Inflammatory macrophage treated with lipopolysaccharide for 1 hour (primary cell): ENCODE results near the gene COX11.
A peak's percentile ranks its signal among the peaks of the same experiment; 100 is the strongest.

ENCODE experiments used
- DNase-seq, 2 donors: peaks; one replicate each; pipeline ENCODE4 v3.0.0-alpha.2; 2020 to 2022

COX11 gene

DNA sequence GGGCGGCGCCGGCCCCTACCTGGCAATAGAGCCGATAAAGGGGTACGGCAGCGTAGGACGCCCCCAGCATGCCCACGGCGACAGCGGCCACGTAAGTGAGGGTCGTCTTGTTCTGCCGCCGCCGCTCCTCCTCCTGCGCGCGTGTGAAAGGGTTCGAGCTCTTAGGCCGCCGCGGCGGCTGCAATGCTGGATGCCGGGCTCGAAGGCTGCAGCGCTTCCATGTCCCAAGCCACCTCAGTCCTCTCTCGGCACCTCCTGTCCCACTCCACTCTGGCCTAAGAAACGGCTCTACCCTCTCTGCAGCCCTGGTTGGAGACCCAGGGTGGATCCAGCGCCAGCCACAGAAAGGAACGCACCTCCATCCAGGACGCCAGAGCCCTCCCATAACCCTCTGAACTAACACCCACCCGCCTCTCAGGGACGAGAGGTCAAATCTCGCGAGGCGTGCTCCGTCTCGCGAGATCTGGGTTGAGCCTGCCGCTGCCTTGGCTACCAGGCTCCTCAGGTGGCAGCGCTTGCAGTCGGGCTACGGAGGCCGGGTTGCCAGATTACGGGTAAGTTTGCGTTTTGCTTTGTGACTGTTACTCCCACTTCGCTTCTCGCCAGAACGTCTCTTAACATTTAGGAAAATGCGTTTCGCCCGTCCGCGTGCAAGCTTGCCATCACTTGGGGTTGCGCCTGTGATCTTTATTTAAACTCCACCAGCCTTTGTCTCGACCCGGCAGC lies at the start of gene COX11, which contains the start of gene STXBP4:
TSS of gene COX11 (minus strand) at position 393 of the 726 bp plus-strand sequence. CDS start at position 385, 8 bp downstream.
TSS of gene STXBP4 (plus strand) at position 504 of the 726 bp plus-strand sequence. CDS start 17,455 bp downstream, outside the sequence.
- peak; percentile 93 to 97 for DNase-seq

DNA sequence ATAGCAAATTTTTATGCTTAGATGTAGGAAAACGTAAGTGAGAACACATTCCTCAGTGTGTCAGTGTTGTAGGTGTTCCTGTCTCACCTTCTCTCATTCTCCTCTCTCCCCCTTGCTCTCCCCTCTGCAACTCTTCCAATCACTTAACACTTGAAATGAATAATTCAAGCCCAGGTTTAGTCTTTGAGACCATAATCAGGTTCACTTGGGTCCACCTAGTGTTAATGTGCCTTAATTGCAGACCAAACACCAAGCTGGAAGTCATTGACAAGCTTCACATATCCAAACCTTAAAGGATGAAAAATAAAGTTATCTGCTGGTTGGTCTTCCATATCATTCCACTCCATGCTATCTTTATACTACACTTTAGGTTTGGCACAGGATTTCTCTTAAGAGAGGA lies 37.1 kb upstream of the COX11 start:
- peak; percentile 7 to 48 for DNase-seq

GRCh38 chr17:55004484-55004883 lies 36.0 kb upstream of the COX11 start:
- DNase-seq = no peak

GRCh38 chr17:55002458-55002857 lies 34.0 kb upstream of the COX11 start:
- no peak for DNase-seq

DNA sequence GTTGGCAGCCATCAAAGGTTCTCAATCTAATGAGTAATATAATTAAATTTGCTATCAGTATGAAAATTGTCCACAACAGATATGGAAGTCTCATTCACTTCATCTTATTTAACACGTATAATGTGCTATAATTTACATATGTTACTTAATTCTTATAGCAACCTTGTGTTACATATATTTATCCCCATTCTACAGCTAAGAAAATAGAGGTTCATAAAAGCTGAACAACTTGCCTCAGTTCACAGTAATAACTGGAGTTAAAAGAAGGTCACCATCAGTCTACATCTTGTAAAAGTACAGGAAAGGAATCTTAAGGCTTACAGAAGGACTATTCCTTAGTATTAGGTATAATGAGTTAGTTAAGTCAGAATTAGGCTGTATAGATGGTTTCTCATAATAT lies 28.0 kb upstream of the COX11 start:
- DNase-seq = no peak

- DNase-seq = peak; percentile 11 to 72
Measured at GRCh38 chr17:54992797-54993639, 24.6 kb upstream of the COX11 start.

- DNase-seq = no peak
Measured at GRCh38 chr17:54991567-54991966, 23.1 kb upstream of the COX11 start.

GRCh38 chr17:54990118-54990517 lies 21.7 kb upstream of the COX11 start:
- DNase-seq = no peak

DNA sequence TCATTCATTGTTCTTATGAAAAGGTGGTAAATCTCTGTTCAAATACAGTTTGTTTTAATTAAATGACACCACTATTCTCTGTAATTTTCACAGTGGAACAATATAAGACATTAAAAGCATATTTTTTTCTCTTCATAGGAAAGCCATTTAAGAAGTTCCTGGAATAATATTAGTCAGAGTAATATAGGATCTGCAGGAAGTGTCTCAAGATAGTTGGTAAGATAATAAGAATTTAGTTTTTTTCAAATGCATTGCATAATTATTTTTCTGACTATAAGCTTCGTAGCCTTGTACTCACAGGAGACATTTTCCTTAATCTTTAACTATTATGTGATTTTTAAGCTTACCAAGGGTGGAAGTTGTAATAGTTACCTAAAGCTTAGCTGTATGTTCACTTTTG lies 17.0 kb upstream of the COX11 start:
- DNase-seq = no peak

GRCh38 chr17:54983260-54983659 lies 14.8 kb upstream of the COX11 start:
- no peak for DNase-seq

DNA sequence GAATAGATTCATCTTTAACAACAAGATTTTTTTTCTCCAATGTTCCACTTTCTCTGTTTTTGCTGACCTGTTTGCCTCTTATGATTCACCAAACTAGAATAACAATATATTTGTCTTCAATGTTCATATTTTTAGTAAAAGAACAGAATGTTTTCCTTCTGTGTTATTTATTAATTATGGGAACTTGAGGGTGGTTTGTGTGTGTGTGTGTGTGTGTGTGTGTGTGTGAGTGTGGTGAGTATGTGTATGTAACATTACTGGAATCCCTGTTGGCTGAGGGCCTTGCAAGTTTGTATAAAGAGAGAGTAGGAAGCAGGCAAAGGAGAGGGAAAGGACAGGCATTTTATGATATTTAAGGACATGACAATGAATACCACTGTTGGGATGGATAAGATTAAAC lies 13.9 kb upstream of the COX11 start:
- DNase-seq = no peak

DNA sequence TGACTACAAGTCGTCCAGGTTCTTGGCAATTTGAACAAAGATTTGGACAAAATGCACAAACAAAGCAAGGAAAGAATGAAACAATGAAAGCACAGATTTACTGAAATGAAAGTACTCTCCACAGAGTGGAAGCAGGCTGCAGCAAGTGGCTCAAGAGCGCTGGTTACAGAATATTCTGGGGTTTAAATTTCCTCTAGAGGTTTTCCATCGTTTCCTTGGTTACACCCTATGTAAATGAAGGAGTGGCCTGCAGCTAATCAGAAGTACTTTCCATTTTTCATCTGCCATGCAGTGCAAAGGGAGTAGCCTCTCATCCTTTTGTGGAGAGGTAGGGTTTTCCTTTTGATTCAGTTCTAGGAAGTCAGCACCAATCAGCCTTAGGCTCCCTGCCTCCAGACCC lies 11.9 kb upstream of the COX11 start:
- DNase-seq = no peak

GRCh38 chr17:54979657-54980056 lies 11.2 kb upstream of the COX11 start:
- no peak for DNase-seq

GRCh38 chr17:54977744-54978143 lies 9.3 kb upstream of the COX11 start:
- no peak for DNase-seq

DNA sequence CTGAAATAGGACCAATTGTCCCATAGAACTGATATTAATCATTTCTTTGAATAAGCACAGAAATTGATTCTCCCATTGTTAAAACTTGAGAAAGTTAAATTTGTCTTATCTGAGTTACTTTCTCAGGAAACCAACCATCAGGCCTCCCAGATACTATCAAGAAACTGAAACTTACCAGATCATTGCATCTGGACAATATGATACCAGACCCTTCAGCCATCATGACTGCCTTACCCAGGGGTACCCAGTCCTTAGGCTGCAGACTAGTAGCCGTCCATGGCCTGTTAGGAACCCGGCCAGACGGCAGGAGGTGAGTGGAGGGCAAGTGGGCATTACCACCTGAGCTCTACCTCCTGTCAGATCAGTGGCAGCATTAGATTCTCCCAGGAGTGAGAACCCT lies 7.9 kb upstream of the COX11 start:
- no peak for DNase-seq

GRCh38 chr17:54974759-54975158 lies 6.3 kb upstream of the COX11 start:
- DNase-seq = no peak

- DNase-seq = no peak
Measured at GRCh38 chr17:54972406-54973138, 4.1 kb upstream of the COX11 start.

DNA sequence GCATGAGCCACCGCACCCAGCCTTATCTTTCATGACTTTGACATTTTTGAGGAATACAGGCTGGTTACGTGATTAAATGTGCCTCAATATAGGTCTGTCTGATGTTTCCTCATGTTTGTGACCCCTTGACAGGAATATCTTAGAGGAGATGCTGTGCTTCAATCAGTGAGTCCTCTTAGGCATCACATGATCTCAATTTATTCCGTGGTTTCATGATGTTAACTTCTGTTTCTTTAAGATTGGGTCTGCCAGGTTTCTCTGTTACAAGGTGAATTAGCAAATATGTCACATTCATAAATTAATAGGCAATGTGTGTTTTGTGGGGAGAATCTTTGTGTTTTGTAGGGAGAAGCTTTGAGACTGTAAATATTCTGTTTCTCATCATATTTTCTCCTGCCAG lies 3.4 kb upstream of the COX11 start:
- DNase-seq = no peak

DNA sequence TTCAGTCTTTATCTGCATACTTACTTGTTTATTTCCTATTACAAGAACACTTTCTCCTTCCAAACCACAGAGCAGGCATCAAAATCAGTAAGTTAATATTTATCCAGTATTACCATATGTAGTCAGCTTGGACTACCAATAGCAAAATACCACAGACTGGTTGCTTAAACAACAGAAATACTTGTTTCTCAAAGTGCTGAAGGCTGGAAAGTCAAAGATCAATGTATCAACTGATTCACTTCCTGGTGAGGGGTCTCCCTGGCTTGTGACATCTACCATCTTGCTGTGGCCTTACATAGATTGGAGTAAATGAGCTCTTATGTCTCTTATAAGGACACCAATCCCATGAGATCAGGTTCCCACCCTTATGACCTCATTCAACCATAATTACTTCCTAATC lies 2.7 kb upstream of the COX11 start:
- DNase-seq = no peak

- no peak for DNase-seq
Measured at GRCh38 chr17:54969658-54970572, 1.5 kb upstream of the COX11 start.

DNA sequence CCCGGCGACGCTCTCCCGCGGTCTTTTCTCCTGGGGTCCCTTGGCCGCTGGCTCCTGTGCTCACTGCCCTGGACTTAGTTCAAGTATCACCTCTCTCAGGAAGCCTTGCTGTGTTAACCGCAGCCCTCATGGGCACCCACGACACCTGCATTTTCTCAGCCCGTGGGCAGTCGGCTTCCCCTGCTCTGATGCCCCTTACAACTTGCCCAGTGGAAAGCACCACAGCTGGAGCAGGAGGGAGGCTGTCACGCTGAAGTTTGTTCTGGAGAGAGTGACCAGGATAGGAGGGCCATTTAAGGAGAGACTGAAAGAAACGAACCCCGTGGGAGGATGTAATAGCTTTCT lies 506 bp upstream of the COX11 start:
- peak; percentile 5 to 16 for DNase-seq

DNA sequence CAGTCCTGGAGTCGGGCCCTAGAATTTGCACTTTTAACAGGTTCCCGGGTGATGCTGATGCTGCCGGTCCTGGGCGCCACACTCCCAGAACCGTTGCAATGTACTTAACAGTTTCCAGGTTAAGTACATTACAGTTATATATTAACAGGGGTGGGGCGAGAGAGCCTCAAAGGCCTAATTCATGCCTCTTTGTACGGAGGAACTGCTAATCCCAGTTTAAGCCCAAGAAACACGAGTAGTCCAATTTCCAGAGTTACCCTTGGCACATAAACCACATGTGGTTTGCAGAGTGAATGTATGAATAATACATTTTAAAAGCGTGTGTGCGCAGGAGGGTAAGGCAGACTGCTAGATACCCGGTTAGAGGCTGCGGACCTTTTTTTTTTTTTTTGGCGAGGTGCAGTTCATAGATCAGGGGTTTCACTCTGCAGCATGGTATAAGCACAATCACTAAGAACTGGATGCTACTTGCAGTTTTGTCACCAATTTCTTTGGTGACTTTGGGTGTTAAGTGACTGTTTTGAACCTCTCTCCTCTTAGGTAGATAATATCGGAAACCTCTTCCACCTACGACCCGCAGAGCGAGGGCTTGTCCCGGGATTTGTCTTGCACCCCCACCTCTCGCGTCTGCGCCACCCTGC lies 713 bp downstream of the COX11 start:
- DNase-seq = peak in 1 of 2 donors; percentile 13
